HG03521 (cell line): ENCODE measurements around the gene NR2C2.
"Not testable (repeated sequence)": the region's sequence is repeated elsewhere in the genome, so short reads cannot be mapped to it uniquely, and the experiment has no call there.

Experiments
- ATAC-seq: cut with Tn5 transposase; IDR thresholded peaks from one replicate; pipeline ENCODE4 v1.9.1; 2021; ENCODE audit warnings: mild to moderate bottlenecking, moderate library complexity; ENCODE audit not compliant: unreplicated experiment

NR2C2 gene

DNA sequence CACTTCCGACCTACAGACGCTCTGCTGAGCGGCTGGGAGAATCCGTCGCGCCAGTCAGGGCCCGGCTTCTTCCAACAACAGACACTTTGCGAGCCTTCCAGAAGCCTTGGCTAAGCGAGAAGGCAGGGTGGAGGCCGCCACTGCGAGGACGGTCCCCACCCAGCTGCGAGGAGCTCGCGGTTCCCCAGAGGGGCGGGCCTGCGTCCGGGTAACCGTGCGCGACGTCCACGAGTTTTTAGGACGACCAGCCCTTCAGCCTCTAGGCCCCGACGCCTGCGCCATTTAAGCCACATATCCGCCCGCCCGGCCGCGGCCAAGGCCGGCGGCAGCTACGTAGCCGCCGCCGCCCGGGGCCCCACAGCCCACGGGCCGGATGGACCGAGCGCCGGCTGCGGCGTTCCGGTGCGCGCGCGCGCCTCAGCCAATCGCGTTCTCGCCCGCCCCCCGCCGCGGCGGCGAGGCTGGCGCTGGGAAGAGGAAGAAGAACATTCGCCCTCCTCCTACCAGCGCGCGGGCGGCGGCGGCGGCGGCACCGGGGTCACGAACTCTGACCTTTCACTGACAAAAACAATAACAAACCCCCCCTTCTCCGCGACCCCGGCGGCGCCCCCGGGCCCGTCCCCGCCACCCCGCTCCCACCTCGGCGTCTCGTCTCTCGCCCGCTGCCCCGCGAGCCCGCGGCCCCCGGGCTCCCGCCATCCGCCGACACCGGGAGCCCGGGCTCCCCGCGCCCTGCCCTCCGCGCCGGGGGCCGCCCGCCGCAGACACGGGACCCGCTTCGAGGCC is at the start of gene NR2C2:
TSS of gene NR2C2 (plus strand) at position 484 of the 786 bp plus-strand sequence. CDS start 56,332 bp downstream, outside the sequence.
- peak; percentile 40 for ATAC-seq

DNA sequence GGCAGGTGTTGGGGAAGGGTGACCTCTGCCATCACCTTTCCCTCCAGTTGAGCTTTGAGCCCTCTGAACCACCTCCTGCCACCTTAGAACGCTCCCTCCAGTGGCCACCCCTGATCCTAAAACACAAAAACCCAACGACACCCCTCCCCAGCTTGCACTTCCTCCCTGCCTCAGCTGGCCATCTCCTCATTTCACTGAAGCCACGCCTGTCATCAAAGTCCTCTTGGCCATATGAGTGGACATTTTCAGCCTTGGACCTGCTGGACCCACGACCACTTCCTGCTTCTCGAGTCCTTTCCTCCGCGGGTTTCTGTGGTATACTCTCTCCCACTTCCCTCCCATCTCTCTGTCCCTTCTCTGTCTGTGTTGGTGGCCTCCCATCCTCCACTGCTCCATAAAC is 48.5 kb upstream of the NR2C2 start:
- ATAC-seq: no peak

DNA sequence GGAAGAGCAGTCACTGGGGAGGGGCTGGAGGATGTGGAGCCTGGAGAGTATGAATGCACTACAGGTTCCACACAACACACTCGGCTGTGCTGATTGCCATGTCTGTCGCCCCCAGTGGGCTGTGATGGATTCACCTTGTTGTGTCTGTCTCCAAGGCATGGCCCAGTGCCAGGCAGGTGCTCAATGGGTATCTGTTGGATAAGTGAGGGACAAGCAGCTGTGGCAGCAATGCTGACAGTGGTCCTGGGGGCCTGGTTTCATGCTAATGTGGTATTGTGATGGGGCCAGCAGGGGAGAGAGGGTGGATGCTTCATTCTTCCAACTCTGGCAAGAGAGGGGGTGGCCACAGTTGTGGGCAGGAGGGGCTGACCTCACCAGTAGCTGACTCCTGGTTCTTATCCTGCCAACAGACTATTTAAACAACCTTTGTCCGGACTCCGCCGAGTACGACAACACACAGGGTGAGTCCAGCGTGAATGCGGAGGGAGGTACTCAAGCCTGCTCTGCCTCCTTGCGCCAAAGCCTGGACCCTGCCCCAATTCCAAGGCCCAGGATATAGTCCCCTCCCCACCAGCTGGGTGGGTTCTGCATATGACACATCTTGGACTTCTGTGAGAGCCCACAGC is 47.3 kb upstream of the NR2C2 start:
- ATAC-seq: no peak

DNA sequence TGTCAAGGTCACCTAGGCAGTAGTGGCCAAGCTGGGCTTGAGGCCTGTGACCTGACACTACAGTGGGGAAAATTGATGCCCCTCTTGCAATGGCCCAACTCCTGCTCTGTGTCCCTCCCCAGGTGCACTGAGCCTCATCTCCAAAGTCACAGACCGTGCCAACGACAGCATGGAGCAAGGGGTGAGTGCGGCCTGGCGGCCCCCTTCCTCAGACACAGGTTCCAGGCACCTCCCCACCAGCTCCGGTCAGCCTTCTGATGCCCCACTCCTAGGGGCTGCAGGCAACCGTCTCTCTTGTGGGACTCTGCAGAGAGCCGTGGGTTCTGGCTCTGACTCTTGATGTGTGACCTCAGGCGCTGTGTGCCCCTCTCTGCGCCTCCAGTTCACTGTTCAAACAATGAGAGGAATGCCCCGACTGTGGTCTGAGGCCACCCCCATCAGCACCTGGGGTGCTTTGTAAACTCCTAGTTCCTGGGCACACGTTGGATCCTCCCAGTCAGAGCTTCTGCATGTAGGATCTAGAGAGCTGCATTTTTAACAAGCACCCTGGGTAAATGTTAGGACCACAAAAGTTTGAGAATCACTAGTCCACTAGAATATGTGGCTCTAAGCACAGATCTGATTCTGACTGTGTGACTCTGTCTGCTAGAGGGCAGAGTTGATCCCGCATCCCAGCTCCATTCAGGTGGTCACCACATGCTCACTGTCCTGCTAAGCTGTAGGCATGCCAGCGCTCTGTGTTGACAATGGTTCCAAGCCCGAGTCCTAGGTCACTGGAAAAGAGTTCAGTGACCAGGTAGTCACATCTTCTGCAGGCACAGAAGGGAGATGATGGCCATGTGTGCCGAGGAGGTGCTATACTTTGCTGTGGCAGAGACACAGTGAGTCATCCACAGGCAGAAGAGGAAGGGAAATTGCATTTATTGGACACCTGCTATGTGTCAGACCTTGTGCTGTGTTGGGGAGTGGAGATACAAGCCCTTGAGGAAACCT is 46.2 kb upstream of the NR2C2 start:
- no peak for ATAC-seq

DNA sequence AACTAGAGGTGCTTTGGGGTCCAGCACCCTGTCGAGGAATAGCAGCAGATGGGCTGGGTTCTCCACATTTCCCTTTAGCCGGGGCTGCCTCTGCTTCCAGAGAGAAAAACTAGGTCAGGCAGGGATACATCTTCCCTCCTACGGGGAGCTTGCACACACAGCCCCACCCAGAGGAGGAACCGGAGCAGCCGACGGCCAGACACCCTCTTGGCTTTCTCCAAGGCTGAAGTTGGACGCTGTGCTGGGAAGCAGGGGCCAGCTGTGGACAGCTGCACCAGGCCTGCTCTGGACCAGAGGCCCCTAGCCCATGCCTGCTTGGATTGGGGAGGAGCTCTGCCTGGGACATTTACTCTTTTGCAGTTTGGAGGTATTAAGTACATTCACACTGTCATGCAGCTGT is 44.7 kb upstream of the NR2C2 start:
- ATAC-seq: no peak

DNA sequence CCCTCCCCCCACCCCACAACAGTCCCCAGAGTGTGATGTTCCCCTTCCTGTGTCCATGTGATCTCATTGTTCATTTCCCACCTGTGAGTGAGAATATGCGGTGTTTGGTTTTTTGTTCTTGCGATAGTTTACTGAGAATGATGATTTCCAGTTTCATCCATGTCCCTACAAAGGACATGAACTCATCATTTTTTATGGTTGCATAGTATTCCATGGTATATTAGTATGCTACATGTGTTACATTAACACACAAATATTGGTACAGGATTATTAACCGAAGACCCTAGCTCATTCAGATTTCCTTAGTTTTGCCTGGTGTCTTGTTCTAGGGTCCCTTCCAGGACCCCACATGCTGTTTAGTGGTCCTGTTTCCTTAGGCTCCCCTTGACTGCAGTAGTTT is 43.9 kb upstream of the NR2C2 start:
- ATAC-seq: not testable (repeated sequence)

DNA sequence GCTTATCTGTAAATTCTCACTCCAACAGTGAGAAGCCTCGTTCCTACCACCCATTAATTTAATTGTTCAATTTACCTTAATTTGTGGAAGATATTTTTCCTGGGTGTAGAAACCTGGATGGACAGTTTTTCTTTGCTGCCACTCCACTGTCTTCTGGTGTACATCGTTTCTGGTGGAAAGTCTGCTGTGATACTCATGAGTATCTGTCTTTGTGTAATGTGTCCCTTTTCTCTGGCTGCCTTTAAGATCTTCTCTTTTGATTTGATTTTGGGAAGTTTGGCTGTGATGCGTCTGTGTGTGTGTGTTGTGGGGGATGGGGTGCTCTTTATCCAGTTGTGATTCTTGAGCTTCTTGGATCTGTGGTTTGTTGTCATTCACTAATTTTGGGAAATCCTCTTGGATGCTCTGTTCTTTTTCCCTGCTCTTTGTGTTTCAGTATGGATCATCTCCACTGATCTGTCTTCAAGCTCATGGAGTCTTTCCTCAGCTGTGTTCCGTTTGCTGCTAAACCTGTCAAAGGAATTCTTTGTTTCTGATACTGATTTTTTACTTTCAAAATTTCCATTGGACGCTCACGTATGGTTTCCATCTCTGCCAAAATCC is 42.2 kb upstream of the NR2C2 start:
- no peak for ATAC-seq

DNA sequence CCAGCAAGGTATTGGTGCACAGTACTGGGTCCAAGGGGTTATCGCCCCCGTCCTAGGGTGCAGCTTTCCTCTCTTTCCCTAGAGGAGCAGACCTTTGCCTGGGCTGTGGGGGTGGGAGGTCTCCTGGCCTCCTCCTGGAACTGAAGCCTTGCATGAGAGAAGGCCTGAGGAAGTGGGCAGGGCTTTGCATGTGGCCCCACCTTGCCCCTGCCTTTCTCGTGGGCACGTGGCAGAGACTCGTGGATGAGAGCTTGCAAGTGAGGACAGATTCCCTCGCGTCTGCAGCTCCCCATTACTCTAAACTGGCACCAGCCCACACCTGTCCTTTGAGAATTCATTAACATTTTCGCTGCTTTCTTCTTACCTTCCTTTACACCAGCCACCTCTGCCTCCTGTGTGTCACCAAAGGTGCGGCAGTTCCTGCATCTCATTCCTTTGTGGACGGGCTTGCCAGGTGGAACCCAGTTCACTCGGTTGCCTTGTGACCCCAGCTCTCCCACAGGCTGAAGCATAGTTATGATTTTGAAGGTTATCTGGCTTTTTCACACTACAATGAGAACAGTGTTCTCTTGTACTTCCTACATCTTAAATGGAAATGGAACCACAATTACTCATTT is 40.9 kb upstream of the NR2C2 start:
- ATAC-seq: no peak

DNA sequence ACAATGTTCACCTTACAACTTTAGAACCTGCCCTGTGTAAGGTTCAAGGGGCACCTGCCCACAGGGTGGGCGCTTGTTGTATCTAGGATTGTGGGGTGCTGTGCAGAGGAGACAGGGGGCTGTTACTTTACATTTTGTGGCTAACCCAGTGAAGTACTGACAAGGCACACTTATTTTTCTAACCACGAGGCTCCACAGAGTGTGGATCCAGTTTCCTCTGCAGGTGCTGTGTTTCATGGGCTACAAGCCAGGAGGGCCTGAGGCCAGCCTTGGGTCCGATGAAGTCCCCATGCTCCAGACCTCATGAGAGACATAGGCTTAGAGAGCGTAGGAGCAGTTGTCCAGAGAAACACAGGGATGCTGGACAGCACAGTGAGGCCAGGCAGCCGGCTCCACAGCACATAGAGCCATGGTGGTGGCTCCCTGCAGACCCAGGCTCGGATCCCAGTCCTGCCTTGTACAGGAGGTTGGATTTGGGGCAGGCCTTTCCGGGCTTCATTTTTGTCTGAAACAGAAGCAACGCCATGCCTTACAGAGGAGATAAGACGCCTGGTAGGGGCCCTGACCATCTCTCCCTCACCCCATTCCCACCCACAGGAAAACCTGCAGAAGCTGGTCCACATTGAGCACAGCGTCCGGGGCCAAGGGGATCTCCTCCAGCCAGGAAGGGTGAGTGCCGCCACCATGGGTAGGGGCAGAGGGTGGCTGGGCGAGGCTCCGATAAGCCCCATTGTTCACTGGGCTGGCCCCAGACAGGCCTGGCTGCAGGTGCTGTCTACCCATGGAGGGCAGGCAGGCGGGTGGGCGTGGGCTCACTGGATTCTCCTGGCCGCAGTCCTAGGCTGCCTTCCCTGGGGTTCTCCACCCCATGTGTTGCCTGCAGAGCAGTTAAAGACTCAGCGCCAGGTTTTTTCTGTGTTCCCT is 40.1 kb upstream of the NR2C2 start:
- no peak for ATAC-seq

DNA sequence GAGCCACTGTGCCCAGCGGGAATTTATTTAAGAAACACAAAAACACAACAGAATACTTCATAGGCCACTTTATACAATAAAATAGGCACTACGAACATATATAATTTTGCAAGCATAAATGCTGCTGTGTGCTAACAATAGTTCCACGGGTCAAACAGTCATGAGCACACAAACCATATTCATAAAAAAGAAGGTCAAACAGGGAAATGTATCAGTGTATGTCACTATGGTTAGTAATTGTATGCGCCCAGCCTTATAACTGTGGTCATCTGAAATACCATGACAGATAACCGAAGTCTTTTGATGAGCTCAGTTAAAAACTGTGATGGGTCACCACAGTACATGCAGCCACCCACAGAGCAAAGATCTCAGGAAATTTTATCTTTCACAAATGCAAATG is 38.1 kb upstream of the NR2C2 start:
- no peak for ATAC-seq

DNA sequence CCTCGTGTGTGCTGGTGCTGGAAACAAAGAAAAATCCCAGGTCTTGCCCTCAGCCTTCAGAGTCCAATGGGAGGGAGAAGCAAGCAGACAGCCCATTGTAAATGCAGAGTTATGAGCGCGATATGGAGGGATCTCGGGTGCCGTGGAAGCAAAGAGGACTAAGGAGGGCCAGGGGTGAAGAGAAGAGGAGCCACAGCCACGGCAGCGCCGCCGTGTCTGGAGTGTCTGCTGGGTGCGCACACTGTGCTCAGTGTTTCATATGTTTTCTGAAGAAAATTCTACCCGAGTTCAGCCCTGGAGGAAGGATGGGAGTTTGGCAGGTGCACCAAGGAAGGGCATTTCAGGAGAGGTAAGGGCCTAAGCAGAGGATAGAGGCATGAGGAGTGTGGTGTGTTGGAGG is 35.7 kb upstream of the NR2C2 start:
- no peak for ATAC-seq

DNA sequence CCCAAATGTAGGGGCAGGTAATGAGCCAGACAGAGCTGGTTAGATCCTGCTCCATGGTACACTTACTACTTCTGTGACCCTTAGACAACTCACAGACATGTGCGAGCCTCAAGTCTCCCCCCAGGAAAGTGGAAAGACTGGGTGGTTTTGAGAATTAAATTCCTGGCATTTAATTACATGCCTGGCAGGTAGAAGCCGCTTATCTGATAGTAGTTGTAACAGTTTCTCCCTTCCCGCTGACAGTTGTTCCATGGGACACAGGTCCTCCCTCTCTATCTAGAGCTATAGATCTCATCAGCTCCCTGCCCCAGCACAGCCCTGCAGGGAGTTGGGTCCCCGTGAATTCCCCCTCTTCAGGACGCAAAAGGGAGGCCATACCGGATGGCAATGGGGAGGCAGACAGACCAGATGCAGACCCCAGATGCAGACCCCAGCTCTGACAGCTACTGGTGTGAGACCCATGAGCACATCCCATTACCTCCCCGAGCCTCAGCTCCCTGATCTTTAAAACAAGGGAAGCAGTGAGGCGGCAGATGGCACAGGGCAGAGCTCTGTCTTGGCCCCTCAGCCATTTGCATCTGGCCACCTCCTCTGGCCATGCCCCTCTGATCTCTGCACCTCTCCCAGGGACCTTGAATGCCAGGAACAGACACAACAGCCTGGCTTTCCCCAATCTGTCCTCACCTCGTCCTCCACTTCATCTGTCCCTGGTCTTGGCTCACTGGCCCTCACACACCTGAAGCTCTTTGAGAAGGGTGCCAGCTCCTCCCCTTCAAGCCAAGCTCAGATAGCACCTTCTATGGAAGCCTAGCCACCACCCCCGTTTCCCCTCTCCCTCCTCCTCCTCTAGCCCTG is 34.1 kb upstream of the NR2C2 start:
- ATAC-seq: no peak

DNA sequence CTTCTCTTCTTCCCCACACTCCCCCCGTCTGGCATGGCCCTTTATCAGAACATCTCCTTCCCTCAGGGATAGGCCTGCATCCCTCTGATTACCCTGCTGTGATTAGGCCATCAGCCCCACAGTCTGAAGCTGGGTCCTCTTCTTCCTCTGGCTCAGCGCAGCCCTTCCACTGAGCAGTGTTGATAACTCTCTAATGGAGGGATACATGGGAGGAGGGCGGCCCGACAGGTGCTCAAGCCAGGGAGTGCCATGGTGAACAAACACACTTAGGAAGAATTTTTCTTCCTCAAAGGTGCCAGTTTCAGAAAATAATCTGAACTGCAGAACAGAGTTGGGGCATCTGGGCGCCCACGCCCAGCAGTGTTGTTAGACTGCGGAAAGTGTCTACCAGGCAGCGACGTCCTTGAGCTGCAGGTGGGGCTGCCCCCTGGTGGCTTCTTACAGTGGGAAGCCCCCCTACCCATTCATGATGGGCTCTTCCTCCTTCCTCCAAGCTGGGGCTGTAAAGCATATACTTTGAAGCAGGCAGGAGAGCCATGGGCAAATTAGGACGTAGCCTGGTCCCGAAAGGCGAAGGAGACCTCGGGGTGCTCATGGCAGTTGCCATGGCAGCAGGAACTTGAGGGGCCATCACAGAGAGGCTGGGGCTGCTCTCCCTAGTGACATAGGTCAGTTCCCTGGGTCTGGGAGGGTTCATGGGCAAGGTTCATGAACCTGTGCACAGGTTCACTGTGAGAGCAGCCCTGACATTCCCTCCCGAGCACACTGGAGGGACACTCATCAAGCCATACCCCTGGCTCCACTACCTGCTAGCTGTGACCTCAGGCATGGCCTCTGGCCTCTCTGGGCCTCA is 33.2 kb upstream of the NR2C2 start:
- ATAC-seq: no peak

DNA sequence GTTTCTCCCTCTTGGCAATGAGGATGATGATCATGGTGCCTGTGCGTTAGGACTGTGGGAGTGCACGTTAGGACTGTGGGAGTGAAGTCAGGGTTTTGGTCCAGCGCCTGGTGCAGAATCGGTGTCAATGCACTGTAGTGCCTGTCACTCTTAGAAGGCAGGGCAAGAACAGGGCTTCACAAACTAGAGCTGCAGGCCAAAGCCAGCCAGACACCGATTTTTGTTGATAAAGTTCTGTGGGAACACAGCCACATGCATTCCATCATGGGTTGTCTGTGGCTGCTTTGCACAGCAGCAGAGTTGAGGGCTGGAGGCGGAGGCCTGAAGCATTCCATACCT is 32.6 kb upstream of the NR2C2 start:
- ATAC-seq: no peak

DNA sequence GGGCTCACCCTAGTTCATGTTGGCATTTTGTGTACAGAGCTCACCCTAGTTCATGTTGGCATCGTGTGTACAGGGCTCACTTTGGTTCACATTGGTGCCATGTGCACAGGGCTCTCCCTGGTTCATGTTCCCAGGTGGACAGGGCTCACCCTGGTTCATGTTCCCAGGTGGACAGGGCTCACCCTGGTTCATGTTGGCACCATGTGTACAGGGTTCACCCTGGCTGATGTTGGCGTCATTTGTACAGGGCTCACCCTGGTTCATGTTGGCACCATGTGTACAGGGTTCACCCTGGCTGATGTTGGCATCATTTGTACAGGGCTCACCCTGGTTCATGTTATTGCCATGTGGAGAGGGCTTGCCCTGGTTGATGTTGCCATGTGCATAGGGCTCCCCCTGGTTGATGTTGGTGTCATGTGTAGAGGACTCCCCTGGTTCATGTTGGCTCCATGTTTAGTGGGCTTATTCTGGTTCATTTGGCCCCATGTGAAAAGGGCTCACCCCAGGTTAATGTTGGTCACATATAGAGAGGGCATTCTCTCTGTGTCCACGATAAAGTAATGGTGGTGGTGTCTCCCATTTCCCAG is 31.7 kb upstream of the NR2C2 start:
- no peak for ATAC-seq

DNA sequence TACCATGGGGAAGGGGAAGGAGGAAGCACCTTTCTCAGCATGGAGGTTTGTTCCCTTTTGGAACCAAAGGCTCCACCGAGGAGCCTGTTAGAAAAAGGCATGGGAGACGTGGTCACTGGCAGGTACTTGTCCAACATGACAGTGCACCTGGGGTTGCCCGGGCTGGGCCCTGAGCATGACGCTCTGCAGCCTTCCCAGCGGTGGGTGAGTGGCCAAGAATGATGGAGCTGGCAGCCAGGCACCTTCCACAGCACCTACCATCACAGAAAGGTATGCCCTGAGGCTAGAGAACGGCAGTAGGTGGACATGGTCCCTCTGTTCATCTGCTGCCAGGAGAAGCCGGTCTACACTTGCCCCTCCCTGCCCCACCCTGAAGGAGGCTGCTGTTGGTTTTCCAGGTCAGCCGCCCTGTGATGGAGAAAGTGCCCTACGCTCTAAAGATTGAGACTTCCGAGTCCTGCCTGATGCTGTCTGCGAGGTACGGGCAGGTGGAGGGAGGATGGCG is 29.0 kb upstream of the NR2C2 start:
- ATAC-seq: no peak

DNA sequence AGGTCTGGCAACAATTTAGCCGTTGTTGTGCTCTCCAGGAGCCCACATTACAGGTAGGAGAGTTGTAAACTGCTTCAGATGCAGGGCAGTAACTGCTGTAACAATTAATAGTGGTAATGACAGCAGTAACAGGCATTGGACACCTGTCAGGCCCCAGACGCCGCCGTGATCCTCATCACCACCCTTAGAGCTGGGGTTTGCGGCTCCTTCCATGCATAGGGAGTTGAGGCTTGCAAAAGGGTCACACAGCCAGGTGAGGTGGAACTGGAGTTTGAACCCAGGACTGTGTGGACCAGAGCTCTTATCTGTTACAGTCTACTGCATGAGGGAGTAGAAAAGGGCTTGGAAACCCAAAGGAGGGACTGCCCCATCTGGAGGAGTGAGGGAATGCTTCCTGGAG is 26.8 kb upstream of the NR2C2 start:
- ATAC-seq: no peak
